Measurements from ENCODE around the gene ABCC11. TPM values are rescaled to one million over a fixed set of nuclear protein-coding genes. Genes with fewer than 3 reads are reported as not detected.
A peak's percentile ranks its signal among the peaks of the same experiment; 100 is the strongest.
"Not testable (repeated sequence)": the region's sequence is repeated elsewhere in the genome, so short reads cannot be mapped to it uniquely, and the experiment has no call there.

Gene ABCC11
- total RNA-seq, 1 donor: under 0.01 TPM

DNA sequence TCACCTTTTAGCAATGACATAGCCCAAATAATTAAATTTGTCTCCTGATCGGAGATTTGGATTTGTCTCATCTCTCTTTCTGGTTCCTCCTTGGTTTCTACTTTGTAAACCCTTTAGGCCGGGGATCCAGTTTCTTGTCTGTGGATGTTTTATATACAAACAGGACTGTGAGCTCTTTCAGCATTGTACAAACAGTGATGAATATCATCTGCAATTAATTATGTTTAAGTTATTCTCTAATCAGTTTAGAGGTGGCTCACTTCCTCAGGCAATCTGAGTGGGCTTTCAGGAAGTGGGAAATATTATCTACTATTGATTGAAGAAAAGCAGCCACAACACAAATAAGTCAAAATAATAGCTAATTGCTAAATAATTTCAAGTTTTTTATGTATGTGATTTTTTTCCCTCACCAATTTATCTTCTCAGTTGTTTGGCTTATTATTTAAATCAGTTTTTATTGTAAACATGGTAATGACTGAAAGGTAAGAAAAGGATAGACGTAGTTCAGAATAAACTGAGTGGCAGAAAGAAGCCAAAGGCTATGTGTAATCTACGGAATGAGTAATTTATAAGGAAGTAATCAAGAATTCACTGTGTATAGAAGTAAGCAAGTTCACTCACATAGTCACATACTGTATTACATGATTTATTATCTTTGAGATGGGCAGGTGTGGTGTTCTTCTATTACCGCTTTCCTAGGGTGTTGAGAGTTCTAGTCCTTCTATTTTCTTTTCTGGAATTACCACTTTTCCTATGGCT lies 3.4 kb upstream of the ABCC11 start:
- DNase-seq (ENCODE audit: low read depth in 2 of 3, low spot score in 2 of 3): no peak

DNA sequence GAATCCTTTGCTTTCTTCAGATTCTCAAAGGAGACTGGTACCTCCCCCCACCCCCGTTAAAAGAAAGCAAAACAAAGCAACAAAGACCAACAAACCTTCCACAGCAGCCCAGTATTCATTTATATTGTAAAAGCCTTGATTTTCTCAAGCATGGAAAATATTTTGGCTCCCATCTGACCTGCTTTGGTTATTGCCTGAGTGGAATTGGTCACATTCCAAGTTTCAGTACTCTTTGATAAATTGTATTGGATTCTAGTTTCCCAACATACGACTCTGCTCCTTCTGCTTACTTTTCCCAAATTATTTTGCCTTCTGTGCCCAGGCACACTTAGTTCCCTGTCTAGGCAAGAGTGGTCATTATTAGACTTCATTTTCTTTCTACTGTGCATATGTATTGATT lies 1.3 kb downstream of the ABCC11 start:
- DNase-seq (ENCODE audit: low read depth in 2 of 3, low spot score in 2 of 3): no peak

DNA sequence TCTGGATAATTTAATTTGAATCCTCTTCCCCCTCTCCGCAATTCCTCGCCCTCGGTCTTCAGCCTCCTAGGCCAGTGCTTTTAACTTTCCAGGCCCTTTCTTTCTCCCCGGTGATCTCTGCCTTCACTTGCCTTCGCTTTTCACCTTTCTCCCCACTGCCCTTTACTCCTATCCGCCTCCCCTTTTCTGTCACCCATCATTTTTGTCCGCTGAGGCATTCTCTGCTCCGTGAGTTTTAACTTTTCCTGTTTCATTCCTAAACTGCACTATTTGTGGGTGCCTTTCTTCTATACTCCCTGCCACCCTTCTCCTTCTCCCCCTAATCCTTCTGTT lies 2.5 kb downstream of the ABCC11 start:
- no peak for DNase-seq (ENCODE audit: low read depth in 2 of 3, low spot score in 2 of 3)

DNA sequence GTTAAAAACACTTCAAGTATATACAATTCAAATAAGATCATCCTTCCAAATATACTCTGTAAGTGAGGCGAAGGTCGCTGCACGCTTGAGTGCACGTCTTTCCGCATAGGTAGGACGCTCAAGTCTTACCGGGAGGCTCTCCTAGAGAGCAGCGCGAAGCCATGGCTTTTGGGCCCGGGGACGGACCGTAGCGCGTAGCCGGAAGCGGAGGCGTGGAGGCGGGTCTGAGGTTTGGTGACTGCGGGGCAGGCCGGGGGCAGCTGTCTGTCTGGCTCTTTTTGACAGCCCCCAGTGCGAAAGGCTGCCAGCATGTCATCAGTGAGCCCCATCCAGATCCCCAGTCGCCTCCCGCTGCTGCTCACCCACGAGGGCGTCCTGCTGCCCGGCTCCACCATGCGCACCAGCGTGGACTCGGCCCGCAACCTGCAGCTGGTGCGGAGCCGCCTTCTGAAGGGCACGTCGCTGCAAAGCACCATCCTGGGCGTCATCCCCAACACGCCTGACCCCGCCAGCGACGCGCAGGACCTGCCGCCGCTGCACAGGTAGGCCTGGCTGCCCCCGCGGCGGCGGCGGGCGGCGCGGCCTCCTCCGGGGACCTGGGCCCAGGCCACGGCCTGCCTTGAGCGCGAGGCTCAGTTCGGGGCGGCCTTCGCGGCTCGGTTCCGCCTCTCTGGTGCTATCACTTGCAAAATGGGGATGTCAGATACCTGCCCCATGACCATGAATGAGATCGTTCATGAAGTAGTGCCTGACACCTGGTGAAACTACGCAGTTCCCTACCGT lies 3.1 kb downstream of the ABCC11 start, which contains the start of gene LONP2:
TSS of gene LONP2 (plus strand) at position 221 of the 783 bp plus-strand sequence. CDS start at position 310, 89 bp downstream.
- peak; percentile 76 to 94 (median 91) for DNase-seq (ENCODE audit: low read depth in 2 of 3, low spot score in 2 of 3)

DNA sequence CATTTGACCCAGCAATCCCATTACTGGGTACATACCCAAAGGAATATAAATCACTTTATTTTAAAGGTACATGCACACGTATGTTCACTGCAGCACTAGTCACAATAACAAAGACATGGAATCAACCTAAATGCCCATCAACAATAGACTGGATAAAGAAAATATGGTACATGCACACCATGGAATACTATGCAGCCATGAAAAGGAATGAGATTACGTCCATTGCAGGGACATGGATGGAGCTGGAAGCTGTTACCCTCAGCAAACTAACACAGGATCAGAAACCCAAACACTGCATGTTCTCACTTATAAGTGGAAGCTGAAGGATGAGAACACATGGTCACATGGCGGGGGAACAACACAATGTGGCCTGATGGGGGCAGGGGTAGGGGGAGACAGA lies 7.2 kb downstream of the ABCC11 start:
- DNase-seq (ENCODE audit: low read depth in 2 of 3, low spot score in 2 of 3): not testable (repeated sequence)

DNA sequence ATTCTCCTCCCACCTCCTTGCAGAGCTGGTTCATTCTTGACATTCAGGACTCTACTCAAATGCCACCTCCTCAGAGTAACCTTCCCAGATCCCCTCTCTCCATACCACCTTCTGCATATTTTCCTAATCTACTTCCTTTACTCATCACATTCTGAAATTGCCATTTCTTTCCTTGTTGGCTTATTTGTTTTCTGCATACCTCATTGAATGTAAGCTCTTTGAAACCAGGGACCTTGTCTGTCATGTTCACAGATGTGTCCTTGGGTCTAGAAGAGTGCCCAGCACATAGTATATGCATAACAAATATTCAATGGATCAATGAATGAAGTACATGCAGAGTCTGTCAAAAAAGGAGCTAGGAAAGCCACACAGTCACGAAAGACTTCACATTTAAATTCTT lies 11.1 kb downstream of the ABCC11 start:
- DNase-seq (ENCODE audit: low read depth in 2 of 3, low spot score in 2 of 3): no peak

DNA sequence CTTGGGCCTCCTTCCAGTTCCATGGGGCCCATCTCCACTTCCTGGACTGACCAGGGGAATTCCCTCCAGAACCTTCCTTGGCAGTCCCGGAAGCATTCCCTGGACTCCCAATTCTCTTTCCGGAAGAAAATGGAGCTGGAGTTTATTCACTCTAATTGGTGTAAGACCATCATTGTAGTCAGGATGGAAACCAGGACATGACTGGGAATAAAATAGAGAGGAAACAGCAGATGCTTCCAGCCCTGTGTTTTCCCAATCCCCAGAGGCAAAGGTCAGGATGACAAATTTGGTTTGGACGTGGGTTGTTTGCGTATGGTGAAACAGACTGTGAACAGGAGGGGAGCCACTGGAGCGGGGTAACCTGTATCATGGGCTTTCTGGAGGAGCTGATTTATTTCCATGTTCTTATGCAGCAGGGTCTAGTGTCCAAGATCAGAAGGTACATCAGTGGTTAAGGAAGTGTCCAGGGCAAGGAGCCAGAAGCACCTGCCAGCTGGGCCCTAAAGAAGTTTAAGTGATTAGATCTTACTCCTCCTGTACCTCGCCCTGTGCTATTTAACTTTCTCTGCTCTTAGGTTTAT lies 11.7 kb downstream of the ABCC11 start:
- DNase-seq (ENCODE audit: low read depth in 2 of 3, low spot score in 2 of 3): no peak

DNA sequence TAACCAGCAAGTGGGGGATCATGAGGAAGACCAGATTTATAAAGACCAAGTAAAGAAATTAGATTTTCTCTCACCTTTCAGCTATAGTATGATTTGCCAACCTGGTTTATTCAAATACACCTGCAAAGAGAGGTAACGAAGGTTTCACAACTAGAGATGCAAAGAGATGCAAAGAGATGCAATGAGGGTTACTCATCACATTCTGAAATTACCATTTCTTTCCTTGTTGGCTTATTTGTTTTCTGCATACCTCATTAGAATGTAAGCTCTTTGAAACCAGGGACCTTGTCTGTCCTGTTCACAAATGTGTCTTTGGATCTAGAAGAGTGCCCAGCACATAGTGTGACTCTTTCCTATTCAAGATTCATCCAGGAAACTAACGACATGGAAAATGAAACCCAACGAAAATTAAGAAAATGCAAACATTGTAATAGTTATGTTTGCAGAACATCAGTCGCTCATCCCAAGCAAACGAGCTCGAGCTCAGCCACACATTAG lies 12.2 kb downstream of the ABCC11 start:
- no peak for DNase-seq (ENCODE audit: low read depth in 2 of 3, low spot score in 2 of 3)

DNA sequence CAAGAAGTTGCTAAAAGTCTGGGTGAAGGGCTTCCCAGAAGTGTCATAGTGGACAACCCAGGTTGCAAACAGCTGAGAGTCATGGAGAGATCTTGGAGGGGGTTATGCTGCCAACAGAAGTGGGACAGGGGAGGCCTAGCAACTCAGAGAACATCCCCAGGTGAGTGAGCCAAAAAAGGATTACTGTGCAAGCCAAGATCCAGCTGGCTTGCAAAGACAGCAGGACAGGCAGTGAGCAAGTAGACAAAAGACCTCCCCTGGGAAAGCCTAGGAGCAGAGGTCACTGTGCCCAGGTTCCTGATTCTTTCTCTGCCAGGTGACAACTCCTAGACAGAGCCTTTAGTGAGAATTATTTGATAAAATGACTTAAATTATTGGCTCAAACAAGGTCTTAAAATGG lies 12.7 kb downstream of the ABCC11 start:
- DNase-seq (ENCODE audit: low read depth in 2 of 3, low spot score in 2 of 3): no peak

DNA sequence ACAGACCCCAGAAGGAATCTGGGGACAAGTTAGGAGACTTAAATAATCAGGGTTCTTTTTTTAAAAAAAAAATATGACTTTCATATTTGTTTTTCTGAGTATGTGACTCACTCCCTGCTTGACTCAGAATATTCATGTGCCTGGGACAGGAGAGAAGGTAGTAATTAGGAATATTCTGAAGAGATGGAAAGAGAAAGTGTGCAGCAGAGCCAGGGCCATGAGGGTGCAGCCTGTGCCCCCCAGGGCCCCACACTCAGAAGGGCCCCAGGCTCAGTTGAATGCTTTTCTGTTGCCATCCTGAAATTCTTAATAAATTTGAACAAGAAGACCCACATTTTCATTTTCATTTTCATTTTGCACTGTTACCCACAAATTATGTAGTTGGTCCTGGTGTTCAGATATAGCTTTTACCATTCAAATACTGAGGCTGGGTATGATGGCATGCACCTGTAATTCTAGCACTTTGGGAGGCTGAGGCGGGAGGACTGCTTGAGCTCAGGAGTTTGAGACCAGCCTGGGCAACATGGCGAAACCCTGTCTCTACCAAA lies 14.8 kb downstream of the ABCC11 start:
- peak in 1 of 3 donors; percentile 11 for DNase-seq (ENCODE audit: low read depth in 2 of 3, low spot score in 2 of 3)

DNA sequence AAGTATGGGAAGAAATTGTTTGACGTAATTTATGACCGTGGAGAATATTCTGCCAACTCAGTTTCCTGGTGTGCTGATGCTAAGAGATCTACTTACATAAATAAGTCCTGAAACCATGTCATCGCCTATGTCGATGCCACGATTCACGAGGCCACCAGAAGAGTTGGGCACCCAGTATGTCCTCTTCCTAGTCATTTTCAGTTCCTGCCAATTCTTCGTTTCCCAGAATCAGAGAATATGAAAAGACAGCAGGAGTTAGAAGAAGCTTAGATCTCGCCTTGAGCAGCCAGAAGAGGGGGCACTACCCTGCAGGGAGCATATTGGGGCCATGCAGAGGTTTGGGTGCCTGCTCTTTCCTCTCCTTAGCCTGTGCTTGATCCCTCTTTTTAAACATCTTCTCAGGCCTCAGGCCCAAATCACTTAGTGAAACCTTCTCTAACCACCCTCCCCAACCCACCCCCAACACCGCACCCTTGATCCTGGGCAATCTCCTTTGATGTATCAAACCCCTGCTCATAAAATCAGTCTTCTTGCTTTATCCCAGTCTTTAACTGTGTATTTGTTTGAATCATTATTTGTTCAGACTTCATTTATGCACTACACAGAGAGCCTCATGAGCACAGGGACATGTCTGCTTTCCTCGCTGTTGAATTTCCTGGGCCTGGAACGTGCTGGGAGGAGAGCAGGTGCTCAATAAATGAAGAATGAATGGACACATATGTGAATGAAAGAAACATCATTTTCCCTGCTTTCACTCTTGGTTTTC lies 15.4 kb downstream of the ABCC11 start:
- peak in 2 of 3 donors; percentile 59 to 70 for DNase-seq (ENCODE audit: low read depth in 2 of 3, low spot score in 2 of 3)

DNA sequence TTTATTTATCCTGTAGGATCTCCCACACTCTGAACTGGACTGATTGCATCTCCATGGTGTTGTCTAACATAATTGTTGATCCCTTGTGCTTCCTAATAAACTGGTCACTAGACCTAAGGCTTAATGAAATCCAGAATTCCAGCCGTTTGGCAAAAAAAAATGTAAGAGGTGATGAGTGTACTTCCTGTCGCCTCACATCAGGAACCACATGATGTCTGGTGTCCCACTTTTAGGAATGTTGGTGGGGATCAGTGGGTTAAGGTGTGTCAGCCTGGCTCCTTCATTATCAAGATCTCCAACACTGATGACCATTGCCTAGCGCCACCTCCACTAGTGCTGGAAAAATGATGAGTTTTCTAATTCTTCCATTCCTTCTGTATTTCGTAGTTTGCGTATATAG lies 21.9 kb downstream of the ABCC11 start:
- DNase-seq (ENCODE audit: low read depth in 2 of 3, low spot score in 2 of 3): no peak

DNA sequence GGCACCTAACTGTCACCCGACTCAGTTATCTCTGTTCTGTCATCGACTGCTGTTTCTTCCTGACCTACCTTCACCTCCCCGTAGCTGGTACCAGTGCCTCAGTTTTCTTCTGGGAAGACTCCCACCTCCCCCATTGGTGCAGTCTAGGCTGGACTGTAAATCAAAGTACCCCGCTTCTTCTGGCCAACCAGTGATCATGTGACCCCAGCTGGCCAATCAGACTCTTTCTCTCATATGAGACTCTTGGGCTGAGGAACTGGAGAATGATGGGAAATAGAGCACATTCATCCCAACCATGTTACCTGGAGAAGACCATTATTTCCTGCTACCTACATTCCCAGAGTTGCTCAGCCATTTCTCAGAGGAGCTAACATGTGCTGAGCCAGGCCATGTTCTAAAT lies 23.8 kb downstream of the ABCC11 start:
- no peak for DNase-seq (ENCODE audit: low read depth in 2 of 3, low spot score in 2 of 3)

DNA sequence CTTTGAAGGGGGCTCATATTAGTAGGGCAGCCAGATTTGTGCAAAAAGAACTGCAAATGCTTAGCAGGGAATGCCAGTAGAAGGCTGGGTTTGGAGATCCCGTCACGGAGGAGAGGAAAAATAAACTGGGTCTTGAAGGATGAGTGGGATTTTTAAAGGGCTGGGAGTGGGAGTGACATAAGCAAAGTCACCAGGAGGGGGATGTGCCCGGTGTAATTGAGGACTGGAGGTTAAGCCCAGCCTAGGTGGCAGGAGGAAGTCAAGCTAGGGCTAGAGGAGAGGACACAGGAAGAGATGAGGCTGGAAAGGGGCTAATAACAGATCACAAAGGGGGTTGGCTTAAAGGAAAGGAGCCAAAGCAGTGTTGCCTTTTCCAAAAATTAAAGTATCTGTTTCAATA lies 26.4 kb downstream of the ABCC11 start:
- no peak for DNase-seq (ENCODE audit: low read depth in 2 of 3, low spot score in 2 of 3)

DNA sequence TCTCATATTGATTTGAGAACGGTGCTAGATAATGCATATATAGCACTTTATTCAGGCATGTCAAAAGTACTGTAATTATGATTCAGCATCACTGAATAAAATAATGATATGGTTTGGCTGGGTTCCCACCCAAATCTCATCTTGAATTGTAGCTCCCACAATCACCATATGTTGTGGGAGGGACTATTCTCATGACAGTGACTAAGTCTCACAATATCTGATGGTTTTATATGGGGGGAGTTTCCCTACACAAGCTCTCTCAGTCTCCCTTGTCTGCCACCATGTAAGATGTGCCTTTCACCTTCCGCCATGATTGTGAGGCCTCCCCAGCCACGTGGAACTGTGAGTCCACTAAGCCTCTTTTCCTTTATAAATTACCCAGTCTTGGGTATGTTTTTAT lies 28.9 kb downstream of the ABCC11 start:
- no peak for DNase-seq (ENCODE audit: low read depth in 2 of 3, low spot score in 2 of 3)

DNA sequence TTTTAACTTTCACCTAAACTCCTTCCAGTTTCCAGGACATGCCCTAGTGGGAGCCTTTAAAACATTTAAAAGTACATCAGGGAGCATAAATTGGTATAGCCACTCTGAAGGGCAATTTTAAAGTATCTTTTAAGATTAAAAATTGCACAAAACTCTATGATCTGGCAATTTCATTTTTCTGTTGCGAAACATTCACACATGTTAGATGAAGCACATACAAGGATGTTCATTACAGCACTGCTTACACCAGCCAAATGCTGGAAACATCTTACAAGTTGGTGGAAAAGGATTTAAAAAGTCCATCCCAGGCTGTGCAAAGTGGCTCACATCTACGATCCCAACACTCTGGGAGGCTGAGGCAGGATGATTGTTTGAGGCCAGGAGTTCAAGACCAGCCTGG lies 29.6 kb downstream of the ABCC11 start:
- DNase-seq (ENCODE audit: low read depth in 2 of 3, low spot score in 2 of 3): no peak

DNA sequence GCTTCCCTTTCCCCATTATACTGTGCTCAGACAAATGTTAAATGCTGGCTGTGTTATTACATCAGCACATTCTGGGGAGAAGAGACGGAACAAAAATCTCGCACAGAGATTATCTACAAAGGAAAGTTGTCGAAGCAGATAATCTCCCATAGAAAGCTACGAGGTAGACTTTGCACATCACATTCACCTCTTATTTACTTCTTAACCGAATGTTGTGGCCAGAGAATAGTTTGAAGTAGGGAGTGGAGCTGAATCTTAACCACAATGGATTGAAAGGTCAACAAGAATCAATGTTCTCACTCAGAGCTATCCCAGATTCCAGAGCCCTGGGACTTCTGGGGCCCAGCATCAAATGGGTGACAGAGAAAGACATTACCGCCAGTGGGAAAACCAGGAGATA lies 31.6 kb downstream of the ABCC11 start:
- no peak for DNase-seq (ENCODE audit: low read depth in 2 of 3, low spot score in 2 of 3)

DNA sequence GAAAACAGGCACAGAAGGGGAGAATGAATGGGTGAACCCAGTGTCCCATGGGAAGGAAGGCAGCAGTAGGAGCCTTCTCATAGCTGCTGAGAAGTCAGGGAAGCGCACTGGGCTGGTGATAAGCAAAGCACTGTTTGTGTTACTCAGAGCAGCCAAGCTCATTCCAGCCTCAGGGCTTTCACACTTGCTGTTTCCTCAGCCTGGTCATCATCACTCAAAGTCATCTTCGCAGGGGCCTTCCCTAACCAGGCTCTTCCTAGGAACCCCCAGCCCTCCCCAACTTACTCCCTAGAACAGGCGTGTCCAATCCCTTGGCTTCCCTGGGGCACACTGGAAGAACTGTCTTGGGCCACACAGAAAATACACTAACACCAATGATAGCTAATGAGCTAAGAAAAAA lies 35.3 kb downstream of the ABCC11 start:
- no peak for DNase-seq (ENCODE audit: low read depth in 2 of 3, low spot score in 2 of 3)

DNA sequence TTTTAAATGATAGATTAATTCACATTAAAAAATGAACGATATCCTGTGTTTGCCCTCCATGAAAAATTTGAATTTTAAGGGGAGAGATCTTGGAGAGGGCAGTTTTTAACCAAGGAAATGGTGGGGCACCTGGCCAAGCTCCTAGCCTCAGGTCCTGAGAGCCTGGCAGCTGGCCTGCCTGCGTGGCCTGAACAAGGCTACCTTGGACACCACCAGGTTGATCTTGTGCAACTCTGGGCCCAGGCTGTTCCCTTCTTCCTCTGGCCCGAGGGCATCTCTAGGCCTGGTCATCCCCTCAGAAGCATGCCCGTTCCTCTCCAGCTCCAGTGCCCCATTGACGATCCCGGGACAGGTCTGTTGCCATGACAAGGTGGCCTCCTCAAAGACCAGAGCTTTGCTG lies 36.6 kb downstream of the ABCC11 start:
- no peak for DNase-seq (ENCODE audit: low read depth in 2 of 3, low spot score in 2 of 3)

DNA sequence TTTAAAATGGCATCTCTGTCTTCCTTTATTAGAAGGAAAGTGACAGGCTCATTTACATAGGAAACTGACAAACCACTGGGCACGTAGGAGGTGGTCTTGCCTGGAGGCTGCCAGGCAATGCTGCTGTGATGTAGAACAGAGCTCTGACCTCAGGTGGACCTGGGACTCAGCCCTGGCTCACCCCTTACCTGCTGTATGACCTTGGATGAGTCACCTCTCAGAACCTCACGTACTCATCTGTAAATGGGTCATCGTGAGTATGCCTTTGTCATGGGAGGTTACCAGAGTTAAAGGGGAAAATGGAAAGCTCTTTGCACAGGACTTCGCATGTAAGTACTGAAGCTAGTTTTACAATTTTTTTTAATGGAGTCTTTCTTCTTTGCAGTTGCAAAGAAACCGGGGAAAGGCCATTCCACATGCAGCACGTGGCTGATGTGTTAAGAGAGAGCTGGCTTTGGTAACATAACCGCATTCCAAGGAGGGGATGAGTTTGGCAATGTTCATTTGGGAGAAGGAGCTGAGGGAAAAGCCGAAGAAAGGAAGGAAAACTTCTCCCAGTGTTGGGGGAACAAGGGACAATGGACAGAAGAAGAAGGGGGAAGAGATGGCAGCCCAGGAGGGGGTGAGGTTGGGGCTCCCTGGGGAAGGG lies 40.6 kb downstream of the ABCC11 start:
- DNase-seq (ENCODE audit: low read depth in 2 of 3, low spot score in 2 of 3): no peak

Data from hematopoietic multipotent progenitor cell (in vitro differentiated cells).